ENCODE results near the gene EHD1. TPM values are rescaled to one million over a fixed set of nuclear protein-coding genes. Genes with fewer than 3 reads are reported as not detected.
"Not testable (repeated sequence)": the region's sequence is repeated elsewhere in the genome, so short reads cannot be mapped to it uniquely, and the experiment has no call there.

The EHD1 gene
- total RNA-seq, 1 donor from 2014 or later, result 27.6 TPM

DNA sequence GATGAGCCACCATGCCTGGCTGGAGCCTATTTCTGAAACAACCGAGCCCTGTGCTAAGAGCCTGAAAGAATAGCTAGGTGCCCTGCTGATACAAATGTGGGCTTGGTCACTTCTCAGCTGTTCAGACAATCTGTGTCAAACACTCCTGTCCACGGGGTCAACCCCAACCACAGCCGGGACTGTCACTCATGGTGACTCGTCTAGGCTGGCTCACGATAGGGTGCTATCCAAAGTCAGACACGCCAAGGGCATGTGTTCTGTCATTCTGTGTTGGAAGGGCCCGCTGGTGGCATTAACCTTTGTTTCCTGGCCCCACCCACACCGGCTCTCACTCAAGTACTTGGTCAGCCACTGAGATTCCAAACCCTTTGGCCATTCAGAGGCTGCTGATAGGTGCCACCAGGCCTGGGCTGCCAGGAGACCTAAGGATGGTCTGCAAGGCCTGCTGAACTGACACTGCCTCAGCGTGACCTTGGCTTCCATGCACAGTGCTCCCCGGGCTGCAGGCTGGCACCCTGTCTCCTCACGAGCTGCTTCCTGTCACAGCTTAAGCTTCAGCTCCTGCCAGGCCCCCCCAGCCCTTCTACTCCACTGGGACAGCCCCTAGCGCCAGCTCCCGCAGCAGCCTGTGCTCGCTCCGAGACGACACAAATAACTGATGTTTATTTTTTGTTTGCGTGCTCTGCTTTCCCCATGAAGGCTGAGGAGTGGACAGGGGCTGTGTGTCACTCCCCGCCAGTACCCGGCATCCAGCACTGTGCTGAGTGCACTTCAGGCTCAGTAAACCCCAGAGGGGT, 19.8 kb downstream of the EHD1 start:
- peak in 1 of 2 donors; percentile 30 for DNase-seq (ENCODE audit: low read depth in 2 of 2)

DNA sequence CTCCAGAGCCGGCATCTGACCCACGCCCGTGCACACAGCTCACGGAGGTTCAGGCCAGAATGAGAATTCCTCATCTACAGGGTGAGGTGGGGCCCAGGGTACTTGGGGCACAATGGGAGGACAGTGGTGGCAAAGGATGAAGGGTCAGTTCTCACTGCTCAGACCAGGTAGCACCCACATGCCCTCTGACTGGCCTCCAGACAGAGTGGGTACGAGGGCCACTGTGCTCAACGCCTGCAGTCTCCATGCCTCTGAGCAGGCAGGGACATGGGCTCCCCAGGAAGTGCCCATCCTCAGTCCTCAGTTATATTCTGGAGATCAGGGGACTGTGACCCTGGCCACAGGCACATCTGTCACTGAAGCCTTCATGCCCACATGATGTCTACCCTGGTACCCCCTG, 20.9 kb downstream of the EHD1 start:
- DNase-seq (ENCODE audit: low read depth in 2 of 2), result no peak

DNA sequence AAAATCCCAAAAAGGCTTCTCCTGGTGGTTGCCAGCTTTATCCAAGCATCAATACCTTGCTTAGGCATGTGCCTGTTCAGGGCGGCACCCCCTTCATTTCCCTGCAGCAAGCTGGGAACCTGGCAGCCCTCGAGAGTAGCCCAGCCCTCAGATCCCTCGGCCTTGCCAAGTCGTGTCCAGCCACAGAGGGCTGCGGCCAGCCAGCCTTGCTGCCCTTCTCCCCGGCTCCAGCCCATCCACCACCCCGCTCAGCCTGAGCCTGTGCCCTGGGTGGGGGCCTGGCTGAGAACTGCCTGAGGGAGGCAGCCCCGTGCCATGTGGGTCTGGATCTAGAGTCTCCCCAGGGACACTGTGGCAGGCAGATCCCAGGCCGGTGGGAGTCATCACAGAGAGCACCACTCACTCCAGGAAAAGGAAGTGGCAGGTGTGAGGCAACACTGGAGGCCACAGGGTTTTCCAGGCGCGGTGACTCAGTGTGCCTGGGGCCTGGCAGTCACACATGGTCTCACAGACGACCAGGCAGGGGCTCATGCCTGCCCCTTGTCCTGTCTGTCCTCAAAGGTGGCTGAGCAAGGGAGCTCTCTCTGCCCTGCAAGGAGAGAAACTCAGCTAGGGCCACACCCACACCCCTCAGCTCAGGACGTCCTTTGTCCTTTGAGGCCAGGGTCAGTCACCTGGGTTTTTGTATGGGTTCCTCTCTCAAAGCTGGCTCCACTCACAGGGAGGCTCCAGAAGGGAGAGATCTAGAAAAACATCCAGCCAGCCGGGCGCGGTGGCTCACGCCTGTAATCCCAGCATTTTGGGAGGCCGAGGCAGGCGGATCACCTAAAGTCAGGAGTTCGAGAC, 21.8 kb downstream of the EHD1 start:
- peak; percentile 90 to 93 for DNase-seq (ENCODE audit: low read depth in 2 of 2)

DNA sequence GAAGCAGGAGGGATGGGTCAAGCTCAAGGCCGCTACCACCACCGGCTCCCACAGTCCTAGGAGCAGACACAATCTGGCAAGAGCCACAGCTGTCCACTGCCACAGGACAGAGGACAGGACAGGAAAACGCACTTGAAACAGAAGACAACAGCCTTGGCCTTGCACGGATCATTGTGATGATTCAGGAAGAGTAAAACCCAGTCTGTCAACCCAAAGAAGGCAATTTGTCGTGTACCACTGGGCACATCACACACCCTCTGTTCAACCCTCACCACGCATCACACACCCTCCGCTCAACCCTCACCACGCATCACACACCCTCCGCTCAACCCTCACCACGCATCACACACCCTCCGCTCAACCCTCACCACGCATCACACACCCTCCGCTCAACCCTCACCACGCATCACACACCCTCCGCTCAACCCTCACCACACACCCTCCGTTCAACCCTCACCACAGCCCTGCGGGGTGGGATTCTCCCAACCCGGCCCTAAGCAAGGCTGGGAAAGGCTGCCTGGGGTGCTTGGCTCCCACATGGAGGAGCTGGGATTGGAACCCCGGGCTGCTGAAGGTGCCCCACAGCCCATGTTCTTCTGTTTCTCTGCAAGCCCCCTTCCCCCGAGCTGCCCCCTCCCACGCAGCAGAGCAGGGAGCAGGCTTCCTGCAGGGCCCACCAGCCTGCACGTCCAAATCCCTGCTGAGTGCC, 22.7 kb downstream of the EHD1 start:
- DNase-seq (ENCODE audit: low read depth in 2 of 2), result peak in 1 of 2 donors; percentile 40

DNA sequence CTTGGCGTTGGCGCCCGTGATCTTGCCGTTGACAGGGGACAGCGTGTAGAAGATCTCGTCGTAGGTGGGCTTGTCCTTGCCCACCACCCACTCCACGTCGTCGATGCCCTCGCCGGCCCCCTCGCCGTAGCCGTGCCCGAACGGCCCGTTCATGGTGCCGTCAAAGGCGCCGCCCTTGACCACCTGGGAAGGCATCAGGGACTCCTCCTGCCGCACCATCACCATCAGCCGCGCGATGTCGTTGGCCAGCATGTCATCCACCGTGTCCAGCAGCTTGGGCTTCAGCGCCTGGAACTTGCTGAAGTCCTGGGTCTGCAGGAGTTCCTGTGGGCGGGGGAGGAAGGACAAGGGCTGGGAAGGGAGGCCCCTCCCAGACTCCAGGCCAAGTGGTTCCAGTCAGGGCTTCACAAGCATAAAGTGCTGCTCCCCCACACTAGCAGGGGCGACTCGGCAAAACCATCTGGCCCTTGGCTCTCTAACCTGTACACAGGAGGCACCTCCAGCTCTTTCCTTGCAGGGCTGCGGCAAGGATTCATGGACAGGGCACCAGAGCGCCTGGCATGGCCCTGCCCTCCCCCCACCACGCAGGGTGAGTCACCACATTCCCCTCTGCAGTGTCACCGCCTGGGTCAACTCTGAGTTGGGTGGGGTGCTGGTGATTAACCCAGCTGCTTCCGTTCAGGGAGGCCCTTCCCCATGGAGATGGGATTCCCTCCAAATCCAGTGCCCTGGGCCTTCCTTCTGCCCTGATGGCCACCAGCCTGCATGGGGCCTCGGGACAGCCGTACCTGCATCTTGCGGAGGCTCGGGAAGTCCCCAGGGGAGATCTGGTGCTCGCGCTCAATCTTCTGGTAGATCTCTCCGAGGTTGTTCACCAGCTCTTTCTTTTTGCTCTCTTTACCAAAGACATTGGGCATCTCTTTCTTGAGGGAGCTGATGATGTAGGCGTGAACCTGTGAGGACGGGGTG, 23.6 kb downstream of the EHD1 start:
- peak; percentile 81 to 95 for DNase-seq (ENCODE audit: low read depth in 2 of 2)

DNA sequence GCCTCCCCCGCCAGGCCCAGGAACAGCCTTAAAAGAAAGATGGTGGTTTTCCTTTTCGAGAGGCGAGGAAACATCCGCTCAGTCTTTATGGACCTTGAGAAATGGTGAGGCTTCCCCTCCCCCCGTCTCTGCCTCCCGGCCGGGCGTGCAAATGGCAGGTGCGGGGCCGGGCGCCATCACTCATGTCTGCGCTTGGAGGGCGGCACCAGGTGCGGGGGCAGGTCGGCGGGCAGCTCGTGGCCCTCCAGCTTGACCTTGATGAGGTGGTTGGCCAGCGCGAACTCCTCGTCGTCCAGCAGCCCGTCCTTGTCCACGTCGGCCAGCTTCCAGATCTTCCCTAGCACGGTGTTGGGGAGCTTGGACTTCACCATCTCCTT, 24.3 kb downstream of the EHD1 start:
- DNase-seq (ENCODE audit: low read depth in 2 of 2), result no peak

DNA sequence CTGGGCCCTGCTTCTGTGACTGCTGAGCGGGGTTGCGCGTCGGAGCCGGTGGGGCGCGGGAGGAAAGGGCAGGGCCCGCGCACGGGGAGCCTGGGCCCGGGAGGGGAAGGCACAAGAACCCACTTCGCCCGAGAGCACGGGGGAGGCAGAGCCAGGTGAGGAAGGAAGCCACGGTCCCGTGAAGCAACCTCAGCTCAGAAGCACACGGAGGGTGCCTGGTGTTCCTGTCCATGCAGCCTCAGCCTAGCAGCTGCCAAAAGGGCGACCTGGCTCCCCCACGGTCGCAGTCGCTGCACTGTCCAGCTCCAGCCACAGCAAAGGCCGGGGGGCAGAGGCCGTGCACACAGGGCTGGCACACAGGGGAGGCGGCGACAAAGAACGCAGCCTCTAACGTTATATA, 24.7 kb downstream of the EHD1 start:
- no peak for DNase-seq (ENCODE audit: low read depth in 2 of 2)

DNA sequence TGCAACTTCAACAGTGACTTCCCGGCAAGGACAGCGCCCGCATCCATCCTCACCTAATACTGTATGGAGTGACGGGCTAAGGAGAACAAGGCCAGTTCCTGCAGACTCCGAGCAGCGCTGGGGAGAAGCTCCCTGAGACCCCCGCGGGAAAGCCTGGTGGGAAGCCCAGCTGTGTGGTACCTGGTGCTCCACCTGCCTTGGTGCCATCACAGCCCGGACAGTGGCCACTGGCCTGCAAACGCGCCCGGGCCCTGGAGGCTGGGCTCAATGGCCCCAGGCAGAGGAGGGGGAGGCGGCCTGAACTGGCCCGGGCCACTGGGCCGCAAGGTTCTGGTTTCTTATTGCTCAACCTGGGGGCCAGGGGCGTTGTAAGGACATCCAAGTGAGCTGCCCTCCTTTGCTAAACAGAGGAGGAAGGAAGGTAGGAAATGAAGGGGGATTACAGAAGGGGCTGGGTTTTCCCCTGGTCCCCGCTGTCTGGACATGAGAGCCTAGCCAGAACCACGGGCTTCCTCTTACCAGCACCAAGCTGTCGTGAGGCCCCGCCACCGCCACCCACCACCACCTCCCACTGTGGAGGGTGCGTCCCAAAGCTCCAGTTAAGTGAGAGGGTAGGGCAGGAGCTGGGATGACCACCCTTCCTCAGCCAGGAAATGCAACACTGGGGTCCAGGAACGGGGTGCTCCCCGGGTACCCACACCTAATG, 25.5 kb downstream of the EHD1 start:
- DNase-seq (ENCODE audit: low read depth in 2 of 2), result no peak

DNA sequence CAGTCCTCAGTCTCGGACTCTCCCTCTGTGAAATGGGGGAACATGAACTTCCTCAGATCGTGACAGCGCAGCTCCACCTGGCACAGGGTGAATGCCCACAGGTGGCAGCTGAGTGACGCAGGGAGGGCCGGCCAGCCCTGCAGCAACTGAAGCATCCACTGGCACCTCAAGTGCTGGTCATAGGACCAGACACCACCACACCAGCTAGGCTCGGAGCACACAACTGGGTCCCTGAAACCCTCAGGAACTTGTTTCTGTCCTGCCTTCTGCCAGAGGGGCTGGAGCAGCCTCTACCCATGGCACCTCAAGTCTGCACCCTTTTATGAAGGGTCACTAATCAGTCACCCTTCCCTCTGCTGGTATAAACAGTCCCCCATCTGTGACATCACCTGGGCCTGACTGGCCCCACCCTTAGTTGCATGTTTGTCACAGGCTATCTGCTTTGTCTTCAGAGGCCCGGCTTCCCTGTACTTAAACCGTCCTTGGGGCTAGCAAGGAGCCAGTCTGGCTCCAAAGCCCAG, 26.5 kb downstream of the EHD1 start:
- no peak for DNase-seq (ENCODE audit: low read depth in 2 of 2)

DNA sequence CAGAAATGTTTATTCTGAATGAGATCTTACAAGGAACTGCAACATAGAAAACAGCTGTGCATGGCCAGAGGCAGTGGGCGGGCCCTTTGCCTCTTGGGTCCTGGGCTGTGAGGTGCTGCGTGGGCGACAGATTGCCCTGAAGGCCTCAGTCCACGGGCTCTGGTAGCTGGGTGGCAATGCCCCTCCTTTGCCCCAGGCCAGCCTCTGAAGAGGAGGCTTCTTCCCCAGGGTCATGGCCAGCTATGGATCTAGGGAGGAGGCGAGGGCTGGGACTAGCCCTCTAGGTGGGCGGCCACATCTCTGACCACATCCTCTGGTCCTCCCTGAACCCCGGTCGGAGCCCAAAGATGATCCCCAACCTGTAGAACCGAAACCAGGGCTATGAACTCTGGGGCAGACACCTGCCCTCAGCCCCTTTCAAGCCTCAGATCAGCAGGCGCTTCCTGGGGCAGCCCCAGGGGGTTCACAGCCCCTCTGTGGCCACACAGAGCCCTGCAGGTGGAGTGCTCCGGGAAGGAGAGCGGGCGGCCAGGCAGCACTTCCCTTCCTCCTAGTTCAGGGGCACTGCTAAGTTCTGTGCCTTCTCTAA, 27.3 kb downstream of the EHD1 start:
- no peak for DNase-seq (ENCODE audit: low read depth in 2 of 2)

DNA sequence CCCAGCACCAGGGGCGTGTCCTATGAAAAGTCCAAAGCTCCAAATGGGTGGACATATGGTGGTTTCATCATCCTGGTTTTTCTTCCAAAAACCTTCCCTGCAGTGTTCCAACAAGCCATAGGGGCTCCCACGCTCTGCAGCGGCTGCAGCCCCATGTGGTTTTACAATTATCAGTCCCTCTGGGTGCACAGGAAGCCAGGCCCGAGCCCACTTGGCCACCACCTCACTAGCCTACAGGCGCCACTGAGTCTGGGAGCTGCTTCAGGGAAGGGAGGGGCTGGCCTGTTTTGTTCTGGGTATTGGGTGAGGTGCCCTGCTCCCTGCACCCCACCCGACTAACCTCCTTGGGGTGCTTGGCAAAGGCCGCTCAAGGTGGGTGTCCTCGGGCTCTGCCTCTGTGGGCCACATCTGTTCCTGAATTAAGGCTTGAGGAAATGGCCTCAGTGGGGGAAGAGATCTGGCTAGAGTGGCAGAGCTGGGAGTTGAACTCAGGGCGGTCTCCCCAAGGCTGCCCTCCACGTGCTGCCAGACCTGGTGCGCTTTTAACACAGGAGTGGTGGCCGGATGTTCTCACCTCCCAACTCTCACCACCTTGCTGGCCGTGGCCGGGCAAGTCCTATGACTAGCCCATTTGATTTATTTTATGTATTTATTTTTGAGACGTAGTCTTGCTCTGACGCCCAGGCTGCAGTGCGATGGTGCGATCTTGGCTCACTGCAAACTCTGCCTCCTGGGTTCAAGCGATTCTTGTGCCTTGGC, 28.6 kb downstream of the EHD1 start:
- DNase-seq (ENCODE audit: low read depth in 2 of 2), result no peak

DNA sequence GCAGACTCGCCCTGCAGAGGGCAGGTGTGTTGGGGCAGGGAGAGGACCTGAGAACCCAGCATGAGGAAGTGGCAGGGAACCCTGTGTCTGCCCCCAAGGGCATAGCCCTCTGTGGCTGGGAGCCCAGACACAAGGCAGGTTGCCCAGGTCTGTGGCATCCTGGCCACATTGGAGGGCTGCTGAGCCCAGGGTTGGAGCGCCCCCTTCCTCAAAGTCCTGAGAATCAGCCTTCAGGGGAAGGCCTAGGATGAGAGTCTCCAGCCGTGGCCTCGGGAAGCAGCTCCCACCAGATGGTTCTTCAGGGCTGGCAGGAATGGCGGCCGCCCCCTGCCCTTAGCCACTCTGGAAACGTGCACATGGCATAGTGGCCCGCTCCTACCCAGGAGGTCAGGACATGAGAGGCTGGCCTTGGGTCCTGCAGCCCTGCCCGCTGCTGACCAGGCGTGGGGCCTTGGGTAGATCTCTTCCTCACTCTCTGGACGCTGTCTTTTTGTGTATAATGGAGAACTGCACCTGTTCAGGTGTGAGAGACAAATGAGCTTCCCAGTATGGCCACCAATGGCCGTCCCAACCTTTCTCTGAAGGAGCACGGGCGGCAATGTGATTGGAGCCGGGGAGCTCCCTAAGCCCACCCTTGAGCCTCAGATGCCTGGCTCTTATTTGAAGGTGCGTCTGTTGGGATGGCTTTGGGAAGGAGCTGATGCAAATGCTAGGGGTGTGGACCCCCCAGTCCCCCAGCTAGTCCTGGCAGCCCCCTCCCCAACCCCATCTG, 29.4 kb downstream of the EHD1 start:
- no peak for DNase-seq (ENCODE audit: low read depth in 2 of 2)

DNA sequence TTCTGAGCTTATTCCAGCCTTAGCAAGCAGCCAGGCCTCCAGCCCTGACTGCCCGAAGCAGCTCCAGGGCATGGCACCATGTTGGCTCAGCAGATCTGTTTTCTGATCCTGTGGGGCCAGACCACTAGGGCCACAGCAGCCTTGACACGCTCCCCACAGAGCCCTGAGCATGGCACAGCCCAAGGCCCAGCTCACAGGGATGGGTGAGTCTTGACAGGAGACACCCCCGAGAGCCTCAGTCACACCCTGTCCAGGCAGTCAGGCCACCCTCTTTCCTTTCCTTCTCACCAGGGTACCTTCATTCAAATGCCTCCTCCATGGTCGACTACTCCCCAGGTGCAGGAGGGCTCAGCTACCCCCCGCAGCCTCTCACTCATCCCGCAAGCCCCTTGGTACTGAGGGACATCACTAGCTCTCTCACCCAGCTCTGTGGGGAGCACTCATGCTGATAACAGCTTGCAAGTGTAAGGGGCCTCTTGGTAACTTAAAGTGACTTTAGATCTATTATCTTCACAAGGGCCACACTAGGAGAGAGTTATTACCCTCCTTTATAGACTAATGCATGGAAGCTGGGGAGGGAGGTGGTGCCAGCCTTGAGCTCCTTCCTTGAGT, 30.1 kb downstream of the EHD1 start:
- DNase-seq (ENCODE audit: low read depth in 2 of 2), result no peak

DNA sequence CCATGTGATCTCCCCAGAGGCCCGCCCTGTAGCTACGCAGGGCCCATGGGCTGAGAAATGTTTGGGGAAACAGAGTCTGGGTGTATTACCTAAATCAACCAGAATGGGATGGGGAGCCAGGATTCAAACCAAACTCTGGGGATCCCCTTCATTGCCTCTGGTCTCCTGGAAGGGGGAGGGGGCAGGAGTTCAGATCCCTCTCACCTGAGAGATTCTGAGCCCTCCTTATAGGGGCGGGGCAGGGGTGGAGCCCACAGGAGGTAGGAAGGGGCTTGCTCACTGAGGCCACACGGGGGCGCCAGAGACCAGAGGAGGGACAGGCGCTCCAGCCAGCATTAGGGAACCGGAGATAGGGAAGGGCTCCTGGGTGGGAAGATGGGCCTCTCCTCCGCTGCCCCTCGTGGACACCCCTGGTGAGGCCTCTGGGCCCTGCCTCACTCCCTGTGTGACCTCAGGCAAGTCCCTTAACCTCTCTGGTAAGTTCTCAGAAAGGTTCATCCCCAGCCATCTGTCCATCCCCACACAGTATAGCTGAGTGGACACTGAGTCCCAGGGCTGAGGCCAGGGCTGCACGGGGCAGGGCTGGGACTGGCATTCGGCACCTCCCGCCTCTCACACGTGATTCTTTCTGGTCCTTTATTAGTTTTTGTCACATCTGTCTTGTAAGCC, 31.3 kb downstream of the EHD1 start:
- DNase-seq (ENCODE audit: low read depth in 2 of 2), result peak; percentile 84 to 91

DNA sequence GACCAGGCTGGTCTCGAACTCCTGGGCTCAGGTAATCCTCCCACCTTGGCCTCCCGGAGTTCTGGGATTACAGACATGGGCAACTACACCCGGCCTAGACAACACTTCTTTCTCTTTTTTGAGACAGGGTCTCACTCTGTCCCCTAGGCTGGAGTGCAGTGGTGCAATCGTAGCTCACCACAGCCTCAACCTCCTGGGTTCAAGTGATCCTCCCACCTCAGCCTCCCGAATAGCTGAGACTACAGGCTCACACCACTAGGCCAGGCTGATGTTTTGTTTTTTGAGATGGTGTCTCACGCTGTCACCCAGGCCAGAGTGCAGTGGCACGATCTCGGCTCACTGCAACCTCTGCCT, 32.7 kb downstream of the EHD1 start:
- DNase-seq (ENCODE audit: low read depth in 2 of 2), result not testable (repeated sequence)

DNA sequence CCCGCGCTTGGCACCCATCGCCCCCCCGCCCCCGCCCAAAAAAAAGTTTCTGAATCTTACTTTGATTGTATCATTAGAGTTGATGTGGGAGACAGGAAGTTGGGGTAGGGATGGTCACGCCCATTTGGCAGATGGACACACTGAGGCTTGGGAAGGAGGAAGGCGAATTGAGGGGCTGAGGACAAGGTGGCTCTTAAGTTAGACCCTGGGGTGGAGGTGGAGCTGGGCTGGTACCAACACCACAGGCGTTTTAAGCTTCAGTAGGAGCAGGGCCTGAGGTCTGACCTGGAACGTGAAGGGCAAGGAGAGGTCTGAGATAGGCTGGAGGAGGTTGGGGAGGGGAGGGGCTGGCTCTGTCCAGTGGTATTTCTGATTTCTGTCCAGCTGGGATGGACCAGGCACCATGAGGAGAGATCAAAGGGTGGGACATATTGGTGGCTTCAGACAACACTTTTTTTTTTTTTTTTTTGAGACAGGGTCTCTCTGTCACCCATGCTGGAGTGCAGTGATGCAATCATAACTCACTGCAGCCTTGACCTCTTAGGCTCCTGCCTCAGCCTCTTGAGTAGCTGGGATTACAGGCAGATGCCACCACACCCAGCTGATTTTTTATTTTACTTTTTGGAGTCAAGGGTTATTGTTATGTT, 33.2 kb downstream of the EHD1 start:
- no peak for DNase-seq (ENCODE audit: low read depth in 2 of 2)
